ENCODE measurements around the gene EGFLAM. TPM values are rescaled to one million over a fixed set of nuclear protein-coding genes. Genes with fewer than 3 reads are reported as not detected.
A peak's percentile ranks its signal among the peaks of the same experiment; 100 is the strongest.

The EGFLAM gene
- total and polyA plus RNA-seq, 9 of the 15 experiments (the other 6 are each of a cell fraction or from before 2014, with no cell fraction given): 0.09 to 2.5 (median 1.0) TPM

- ChIA-PET CTCF (ENCODE audit: low intra/inter-chr PET ratio) (no interaction called here), POLR2A (interaction anchor here (0.7 to 3.8 kb wide), 2 partner anchors 10 to 20 kb away, joined by 3 to 12 read pairs; no protein-coding TSS in a partner anchor)
- Histone ChIP-seq H3K4me3 (no peak overlapping the region), H3K9me1 (ENCODE audit: control insufficient read depth, insufficient read depth, low read length) (no peaks in the 10 kb centered on the region), H3K9ac (ENCODE audit: insufficient read depth in 1 of 2, low read depth in 2 of 2, low read length in 2 of 2) (no peak overlapping the region), H3K36me3 (ENCODE audit: control insufficient read depth, insufficient read depth, low read length) (no peaks in the 10 kb centered on the region), H4K20me1 (replicated peaks; ENCODE audit: control insufficient read depth, insufficient read depth, low read length) (no peaks in the 10 kb centered on the region; the same call in 1 of the 2 replicates), H3K27ac (ENCODE audit: extremely low read depth, low read depth, low read length) (no peak overlapping the region), H3K4me1 (replicated peaks in 1 of 2; ENCODE audit: control insufficient read depth in 2 of 2, insufficient read depth in 2 of 2, low read length in 2 of 2) (no peaks in the 10 kb centered on the region; a peak in 1 of 5 replicates), H2AFZ (ENCODE audit: low read depth, low read length) (no peak overlapping the region), H3K27me3 (ENCODE audit: control insufficient read depth in 2 of 2, insufficient read depth in 2 of 2, low read length in 2 of 2) (peaks cover 0 to 6% of the 10 kb centered on the region in 2 experiments), H3K4me2 (ENCODE audit: insufficient read depth, low read length) (no peak overlapping the region), H3K79me2 (ENCODE audit: control insufficient read depth, insufficient read depth, low read length) (no peaks in the 10 kb centered on the region), H3K9me3 (replicated peaks; ENCODE audit: control insufficient read depth, insufficient read depth, low read depth, low read length) (no peaks in the 10 kb centered on the region)
- no peak for TF ChIP-seq NFE2 (IDR thresholded peaks at IDR 0.05; ENCODE audit: low read depth)
- TF ChIP-seq PYGO2 (tag; IDR thresholded peaks at IDR 0.05): no peak
- no peak for TF ChIP-seq ZKSCAN1 (IDR thresholded peaks at IDR 0.05; ENCODE audit: low read depth, low read length)
- no peak for TF ChIP-seq ZNF644 (tag; IDR thresholded peaks at IDR 0.05; ENCODE audit: low read depth)
- TF ChIP-seq NCOR1 (IDR thresholded peaks at IDR 0.05): no peak
- TF ChIP-seq SLC30A9 (CRISPR knock-in tag; IDR thresholded peaks at IDR 0.05): no peak
- no peak for TF ChIP-seq SMAD4 (CRISPR knock-in tag; conservative IDR thresholded peaks at IDR 0.05)
- no peak for TF ChIP-seq ADNP (tag; IDR thresholded peaks at IDR 0.05)
- no peak for TF ChIP-seq E2F8 (IDR thresholded peaks at IDR 0.05; ENCODE audit: low read depth, partially characterized antibody)
- no peak for TF ChIP-seq GTF2E2 (tag; IDR thresholded peaks at IDR 0.05)
- no peak for TF ChIP-seq ZNF696 (CRISPR knock-in tag; conservative IDR thresholded peaks at IDR 0.05)
- TF ChIP-seq BMI1 (IDR thresholded peaks at IDR 0.05; ENCODE audit: low read length): no peak
- TF ChIP-seq POLR3G (IDR thresholded peaks at IDR 0.05; ENCODE audit: extremely low read depth, insufficient read length, insufficient replicate concordance): no peak
- no peak for TF ChIP-seq ZFP36 (IDR thresholded peaks at IDR 0.05; ENCODE audit: low read depth, low read length, partially characterized antibody)
- TF ChIP-seq NR2C2 (CRISPR knock-in tag; IDR thresholded peaks at IDR 0.05): no peak
- no peak for TF ChIP-seq NR2C2 (tag; IDR thresholded peaks at IDR 0.05)
- TF ChIP-seq KLF13 (tag; IDR thresholded peaks at IDR 0.05; ENCODE audit: borderline replicate concordance, low read depth): no peak
- no peak for TF ChIP-seq ZBTB33 (CRISPR knock-in tag; IDR thresholded peaks at IDR 0.05)
- no peak for TF ChIP-seq SNRNP70 (optimal IDR thresholded peaks at IDR 0.05; ENCODE audit: low read depth, low read length)
- TF ChIP-seq ZNF511 (CRISPR knock-in tag; IDR thresholded peaks at IDR 0.05): no peak
- TF ChIP-seq MCM3 (IDR thresholded peaks at IDR 0.05): no peak
- DNase-seq (ENCODE audit: extremely low read depth in 1 of 4, low spot score in 3 of 4) (no peak), FAIRE-seq (peak; percentile 32), ATAC-seq (no peak)
- no TSS peak for BruUV-seq (replicated peaks)
- in situ Hi-C loops (cut with MboI): no loop called here
- WGBS (ENCODE audit: insufficient coverage, low coverage, missing lambda C conversion rate): 0% methylated on average over 3 of the region's 3 CpGs
- intact Hi-C loops (cut with micrococcal nuclease): no loop called here
These were observed 220.5 kb downstream of the EGFLAM start for GRCh38 chr5:38478878-38479277.

Measured in K562 (cell line).